ENCODE measurements around the gene LPAR5.

LPAR5 gene

GRCh38 chr12:6613015-6613775 lies 22.6 kb downstream of the LPAR5 start (continued):
- TF ChIP-seq, protein P1, sequence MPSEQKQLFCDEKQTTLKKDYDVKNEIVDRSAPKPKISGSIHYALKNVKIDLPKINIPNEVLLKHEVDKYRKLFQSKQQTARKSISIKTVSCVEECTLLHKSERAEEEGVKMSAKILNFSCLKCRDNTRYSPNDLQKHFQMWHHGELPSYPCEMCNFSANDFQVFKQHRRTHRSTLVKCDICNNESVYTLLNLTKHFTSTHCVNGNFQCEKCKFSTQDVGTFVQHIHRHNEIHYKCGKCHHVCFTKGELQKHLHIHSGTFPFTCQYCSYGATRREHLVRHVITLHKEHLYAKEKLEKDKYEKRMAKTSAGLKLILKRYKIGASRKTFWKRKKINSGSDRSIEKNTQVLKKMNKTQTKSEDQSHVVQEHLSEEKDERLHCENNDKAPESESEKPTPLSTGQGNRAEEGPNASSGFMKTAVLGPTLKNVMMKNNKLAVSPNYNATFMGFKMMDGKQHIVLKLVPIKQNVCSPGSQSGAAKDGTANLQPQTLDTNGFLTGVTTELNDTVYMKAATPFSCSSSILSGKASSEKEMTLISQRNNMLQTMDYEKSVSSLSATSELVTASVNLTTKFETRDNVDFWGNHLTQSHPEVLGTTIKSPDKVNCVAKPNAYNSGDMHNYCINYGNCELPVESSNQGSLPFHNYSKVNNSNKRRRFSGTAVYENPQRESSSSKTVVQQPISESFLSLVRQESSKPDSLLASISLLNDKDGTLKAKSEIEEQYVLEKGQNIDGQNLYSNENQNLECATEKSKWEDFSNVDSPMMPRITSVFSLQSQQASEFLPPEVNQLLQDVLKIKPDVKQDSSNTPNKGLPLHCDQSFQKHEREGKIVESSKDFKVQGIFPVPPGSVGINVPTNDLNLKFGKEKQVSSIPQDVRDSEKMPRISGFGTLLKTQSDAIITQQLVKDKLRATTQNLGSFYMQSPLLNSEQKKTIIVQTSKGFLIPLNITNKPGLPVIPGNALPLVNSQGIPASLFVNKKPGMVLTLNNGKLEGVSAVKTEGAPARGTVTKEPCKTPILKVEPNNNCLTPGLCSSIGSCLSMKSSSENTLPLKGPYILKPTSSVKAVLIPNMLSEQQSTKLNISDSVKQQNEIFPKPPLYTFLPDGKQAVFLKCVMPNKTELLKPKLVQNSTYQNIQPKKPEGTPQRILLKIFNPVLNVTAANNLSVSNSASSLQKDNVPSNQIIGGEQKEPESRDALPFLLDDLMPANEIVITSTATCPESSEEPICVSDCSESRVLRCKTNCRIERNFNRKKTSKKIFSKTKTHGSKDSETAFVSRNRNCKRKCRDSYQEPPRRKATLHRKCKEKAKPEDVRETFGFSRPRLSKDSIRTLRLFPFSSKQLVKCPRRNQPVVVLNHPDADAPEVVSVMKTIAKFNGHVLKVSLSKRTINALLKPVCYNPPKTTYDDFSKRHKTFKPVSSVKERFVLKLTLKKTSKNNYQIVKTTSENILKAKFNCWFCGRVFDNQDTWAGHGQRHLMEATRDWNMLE (tag by site-specific recombination; conservative IDR thresholded peaks at IDR 0.05; ENCODE audit: low read depth) = peak; percentile 40; the same call in 1 of the 2 replicates
- TF ChIP-seq ZNF423 (tag by site-specific recombination; IDR thresholded peaks at IDR 0.05) (peak; percentile 66), ZNF785 (tag by site-specific recombination; IDR thresholded peaks at IDR 0.05) (no peak), ZNF488 (tag by site-specific recombination; IDR thresholded peaks at IDR 0.05) (no peak), ZNF561 (tag by site-specific recombination; IDR thresholded peaks at IDR 0.05; ENCODE audit: borderline replicate concordance) (peak; percentile 19; the same call in 1 of the 2 replicates), ZNF416 (tag by site-specific recombination; IDR thresholded peaks at IDR 0.05) (no peak), ZNF621 (tag by site-specific recombination; IDR thresholded peaks at IDR 0.05) (no peak), SP2 (tag by site-specific recombination; IDR thresholded peaks at IDR 0.05) (peak; percentile 67), ZNF529 (tag by site-specific recombination; IDR thresholded peaks at IDR 0.05; ENCODE audit: insufficient replicate concordance) (no peak), REPIN1 (tag by site-specific recombination; IDR thresholded peaks at IDR 0.05; ENCODE audit: low read depth) (no peak), ZSCAN18 (tag by site-specific recombination; IDR thresholded peaks at IDR 0.05) (0 out of 2 replicates have a peak, but pooled peaks have one; percentile 34), ZNF549 (tag by site-specific recombination; IDR thresholded peaks at IDR 0.05) (no peak), ZNF366 (tag by site-specific recombination; conservative IDR thresholded peaks at IDR 0.05) (peak; percentile 85), ZNF654 (tag by site-specific recombination; IDR thresholded peaks at IDR 0.05; ENCODE audit: low read depth) (no peak), ZBTB17 (tag by site-specific recombination; IDR thresholded peaks at IDR 0.05) (peak; percentile 63), ZIC2 (tag by site-specific recombination; IDR thresholded peaks at IDR 0.05) (peak; percentile 56; the same call in 1 of the 2 replicates), ZNF600 (tag by site-specific recombination; IDR thresholded peaks at IDR 0.05) (no peak), KLF9 (tag by site-specific recombination; IDR thresholded peaks at IDR 0.05; ENCODE audit: low read depth) (peak; percentile 61), ZNF510 (tag by site-specific recombination; IDR thresholded peaks at IDR 0.05; ENCODE audit: insufficient replicate concordance) (no peak), ZNF223 (tag by site-specific recombination; IDR thresholded peaks at IDR 0.05) (no peak), ZNF692 (tag by site-specific recombination; IDR thresholded peaks at IDR 0.05) (peak; percentile 18; the same call in 1 of the 2 replicates), ZNF202 (tag by site-specific recombination; IDR thresholded peaks at IDR 0.05; ENCODE audit: borderline replicate concordance) (no peak), TRIM28 (IDR thresholded peaks at IDR 0.05; ENCODE audit: borderline replicate concordance, low read length) (no peak)
- TF ChIP-seq, protein P2, sequence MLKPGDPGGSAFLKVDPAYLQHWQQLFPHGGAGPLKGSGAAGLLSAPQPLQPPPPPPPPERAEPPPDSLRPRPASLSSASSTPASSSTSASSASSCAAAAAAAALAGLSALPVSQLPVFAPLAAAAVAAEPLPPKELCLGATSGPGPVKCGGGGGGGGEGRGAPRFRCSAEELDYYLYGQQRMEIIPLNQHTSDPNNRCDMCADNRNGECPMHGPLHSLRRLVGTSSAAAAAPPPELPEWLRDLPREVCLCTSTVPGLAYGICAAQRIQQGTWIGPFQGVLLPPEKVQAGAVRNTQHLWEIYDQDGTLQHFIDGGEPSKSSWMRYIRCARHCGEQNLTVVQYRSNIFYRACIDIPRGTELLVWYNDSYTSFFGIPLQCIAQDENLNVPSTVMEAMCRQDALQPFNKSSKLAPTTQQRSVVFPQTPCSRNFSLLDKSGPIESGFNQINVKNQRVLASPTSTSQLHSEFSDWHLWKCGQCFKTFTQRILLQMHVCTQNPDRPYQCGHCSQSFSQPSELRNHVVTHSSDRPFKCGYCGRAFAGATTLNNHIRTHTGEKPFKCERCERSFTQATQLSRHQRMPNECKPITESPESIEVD (tag by site-specific recombination; IDR thresholded peaks at IDR 0.05) = no peak
- TF ChIP-seq, protein P3, sequence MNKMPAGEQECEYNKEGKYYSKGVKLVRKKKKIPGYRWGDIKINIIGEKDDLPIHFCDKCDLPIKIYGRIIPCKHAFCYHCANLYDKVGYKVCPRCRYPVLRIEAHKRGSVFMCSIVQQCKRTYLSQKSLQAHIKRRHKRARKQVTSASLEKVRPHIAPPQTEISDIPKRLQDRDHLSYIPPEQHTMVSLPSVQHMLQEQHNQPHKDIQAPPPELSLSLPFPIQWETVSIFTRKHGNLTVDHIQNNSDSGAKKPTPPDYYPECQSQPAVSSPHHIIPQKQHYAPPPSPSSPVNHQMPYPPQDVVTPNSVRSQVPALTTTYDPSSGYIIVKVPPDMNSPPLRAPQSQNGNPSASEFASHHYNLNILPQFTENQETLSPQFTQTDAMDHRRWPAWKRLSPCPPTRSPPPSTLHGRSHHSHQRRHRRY (tag by site-specific recombination; IDR thresholded peaks at IDR 0.05) = 0 out of 2 replicates have a peak, but pooled peaks have one; percentile 16
- TF ChIP-seq, protein P4, sequence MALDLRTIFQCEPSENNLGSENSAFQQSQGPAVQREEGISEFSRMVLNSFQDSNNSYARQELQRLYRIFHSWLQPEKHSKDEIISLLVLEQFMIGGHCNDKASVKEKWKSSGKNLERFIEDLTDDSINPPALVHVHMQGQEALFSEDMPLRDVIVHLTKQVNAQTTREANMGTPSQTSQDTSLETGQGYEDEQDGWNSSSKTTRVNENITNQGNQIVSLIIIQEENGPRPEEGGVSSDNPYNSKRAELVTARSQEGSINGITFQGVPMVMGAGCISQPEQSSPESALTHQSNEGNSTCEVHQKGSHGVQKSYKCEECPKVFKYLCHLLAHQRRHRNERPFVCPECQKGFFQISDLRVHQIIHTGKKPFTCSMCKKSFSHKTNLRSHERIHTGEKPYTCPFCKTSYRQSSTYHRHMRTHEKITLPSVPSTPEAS (tag by site-specific recombination; IDR thresholded peaks at IDR 0.05) = 0 out of 2 replicates have a peak, but pooled peaks have one; percentile 34
